Ramos (cell line): ENCODE data around the gene IRAG1.

Experiments
- in situ Hi-C: fragments of 300-500 bp; cut with MboI; formaldehyde crosslinking; loops from one replicate; pipeline ENCODE4 v1.14.3; 2022; ENCODE audit warnings: low sequenced_read_pairs; ENCODE audit not compliant: unreplicated experiment

IRAG1 gene

GRCh38 chr11:10651656-10652361 is 41.7 kb downstream of the IRAG1 start:
- in situ Hi-C loops: loop anchor here (5.0 kb wide), 1 partner anchor 240 kb away; no protein-coding TSS in a partner anchor

DNA sequence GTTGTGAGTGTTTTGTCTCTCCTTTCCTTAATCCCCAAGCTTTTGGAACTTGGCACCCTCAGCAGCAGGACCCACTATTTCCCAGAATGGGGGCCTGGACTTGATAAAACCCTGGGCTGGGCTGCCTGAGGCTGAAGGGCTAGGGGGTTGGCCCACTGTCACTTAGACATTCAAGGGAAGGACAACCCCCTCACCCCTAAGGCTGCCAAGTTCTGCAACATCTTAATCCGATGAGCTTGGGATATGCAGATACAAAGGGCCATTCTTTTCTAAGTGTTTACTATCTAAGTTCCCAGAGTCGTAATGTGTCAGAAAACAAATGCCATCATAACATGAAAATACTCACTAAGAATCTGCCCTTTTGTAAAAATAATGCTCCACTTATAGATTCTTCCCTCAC is 42.9 kb downstream of the IRAG1 start:
- in situ Hi-C loops: loop anchor here (5.0 kb wide), 1 partner anchor 238 kb away; no protein-coding TSS in a partner anchor

DNA sequence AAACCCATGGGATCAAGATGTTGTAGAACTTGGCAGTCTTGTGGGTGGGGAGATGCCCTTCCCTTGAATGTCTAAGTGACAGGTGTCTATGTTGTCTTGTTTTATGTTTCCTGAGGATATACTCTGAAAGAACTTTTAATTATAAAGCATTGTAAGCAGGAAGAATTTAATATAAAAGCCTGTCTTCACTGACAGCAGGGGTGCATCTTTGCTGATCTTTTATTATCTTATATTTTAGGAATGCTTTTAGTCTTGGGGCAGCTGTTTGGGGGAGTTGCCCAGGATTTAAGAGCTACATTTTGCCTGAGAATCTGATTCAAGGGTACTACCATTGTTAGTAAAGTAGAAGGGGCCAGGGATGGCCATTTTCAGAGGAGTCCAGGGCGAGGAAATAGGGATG is 43.4 kb downstream of the IRAG1 start:
- in situ Hi-C loops: loop anchor here (5.0 kb wide), 1 partner anchor 238 kb away; no protein-coding TSS in a partner anchor

- in situ Hi-C loops: no loop called here
Measured at GRCh38 chr11:10648871-10649270, 44.7 kb downstream of the IRAG1 start.

DNA sequence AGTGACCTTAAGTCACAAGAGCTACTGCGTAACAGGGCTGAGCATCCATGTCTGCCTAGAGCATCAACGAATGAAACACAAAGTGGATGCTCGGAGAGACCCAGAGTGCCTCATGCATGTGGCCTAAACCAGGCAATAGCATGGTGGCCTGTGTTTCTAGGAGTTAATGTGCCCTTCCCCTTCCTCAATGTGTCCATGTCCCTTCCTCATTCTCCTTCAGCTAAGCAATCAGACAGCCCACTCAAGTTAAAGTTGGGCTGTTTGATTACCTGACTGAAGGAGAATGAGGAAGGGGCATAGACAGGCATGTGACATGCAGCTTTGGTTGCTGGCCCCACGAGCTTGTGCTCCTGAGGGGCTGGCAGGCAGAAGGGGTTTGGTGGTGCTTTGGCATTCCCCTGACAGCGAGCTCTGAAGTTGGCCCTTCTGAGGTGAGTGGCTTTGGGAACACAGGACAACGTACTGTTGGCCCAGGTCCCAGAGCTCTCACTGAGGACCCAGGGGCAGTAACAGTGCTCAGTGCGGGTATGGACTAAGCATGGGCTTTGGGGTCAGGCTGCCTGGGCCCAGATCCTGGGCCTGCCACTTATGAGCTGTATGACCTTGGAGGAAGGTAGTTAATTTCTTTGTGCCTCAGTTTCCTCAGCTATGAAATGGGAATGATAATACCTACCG is 46.7 kb downstream of the IRAG1 start:
- in situ Hi-C loops: no loop called here

DNA sequence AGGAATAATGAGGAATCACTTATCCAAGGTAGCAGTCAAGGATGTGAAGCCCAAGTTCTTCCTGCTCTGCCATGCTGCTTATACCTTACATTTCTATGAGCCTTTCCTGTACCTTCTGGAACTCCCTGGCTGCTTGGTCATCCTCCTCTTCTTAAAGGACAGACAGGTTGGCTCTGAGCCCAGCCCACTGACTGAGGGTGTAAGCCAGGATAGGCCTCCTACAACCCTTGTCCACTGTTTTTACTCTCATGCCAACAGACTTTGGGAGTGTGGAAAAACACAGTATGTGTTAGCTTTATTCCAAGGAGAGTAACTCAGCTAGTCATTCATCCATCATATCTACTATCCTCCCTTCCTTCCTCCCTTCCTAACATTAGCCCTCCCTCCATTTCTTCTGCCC is 47.5 kb downstream of the IRAG1 start:
- in situ Hi-C loops: no loop called here

DNA sequence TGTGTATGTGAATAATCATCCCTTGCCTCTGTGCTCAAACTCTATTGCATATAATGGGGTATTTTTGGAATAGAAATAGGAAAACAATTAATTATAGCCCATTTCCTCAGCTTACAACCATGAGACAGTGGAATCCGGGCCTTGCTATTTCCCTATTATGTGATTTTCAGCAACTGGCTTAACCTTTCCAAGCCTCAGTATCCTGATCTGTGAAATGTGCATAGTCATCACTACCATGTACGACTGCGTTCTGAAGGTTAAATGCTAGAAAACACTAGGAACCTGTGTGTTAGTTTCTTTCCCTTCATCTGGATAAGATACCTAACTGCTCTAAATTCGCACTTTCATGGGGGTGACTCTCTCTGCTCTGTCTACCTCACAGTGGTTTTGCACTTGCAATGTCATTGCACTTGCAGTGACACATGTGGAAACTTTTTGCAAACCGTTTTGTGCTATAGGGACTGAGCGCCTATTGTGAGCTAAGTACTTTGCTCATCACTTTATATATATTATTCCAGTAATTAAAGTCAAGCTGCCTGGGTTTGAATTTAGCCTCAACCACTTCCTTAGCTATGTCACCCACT is 48.3 kb downstream of the IRAG1 start:
- in situ Hi-C loops: no loop called here
